ENCODE measurements around the gene DSCAM. TPM values are rescaled to one million over a fixed set of nuclear protein-coding genes. Genes with fewer than 3 reads are reported as not detected.

DSCAM gene
- polyA plus RNA-seq, 3 donors: not detected

DNA sequence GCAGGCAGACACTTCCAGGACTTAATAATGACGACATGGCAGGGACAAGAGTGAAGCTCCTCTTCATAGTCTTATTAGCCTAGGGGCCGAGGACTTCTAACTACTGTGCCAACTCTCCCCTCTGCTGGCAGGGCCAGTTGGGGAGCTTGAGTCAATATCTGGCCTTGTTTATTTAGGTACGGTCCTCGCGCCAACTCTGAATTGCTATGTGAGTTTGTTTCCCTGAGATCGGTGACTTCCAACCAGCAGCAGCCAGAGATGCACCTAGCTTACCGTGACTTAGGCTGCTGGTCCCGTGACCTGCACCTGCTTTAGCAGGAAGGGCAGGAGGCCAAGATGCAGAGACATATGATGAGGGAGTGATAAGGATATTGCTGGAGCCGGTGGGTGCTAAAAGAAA, 528.6 kb downstream of the DSCAM start:
- H3K4me1 Mint-ChIP-seq: no peaks in the 10 kb centered on the region
- H3K9ac ChIP-seq (ENCODE audit: insufficient read depth, low read length, poor library complexity, severe bottlenecking): no peak overlapping the region

DNA sequence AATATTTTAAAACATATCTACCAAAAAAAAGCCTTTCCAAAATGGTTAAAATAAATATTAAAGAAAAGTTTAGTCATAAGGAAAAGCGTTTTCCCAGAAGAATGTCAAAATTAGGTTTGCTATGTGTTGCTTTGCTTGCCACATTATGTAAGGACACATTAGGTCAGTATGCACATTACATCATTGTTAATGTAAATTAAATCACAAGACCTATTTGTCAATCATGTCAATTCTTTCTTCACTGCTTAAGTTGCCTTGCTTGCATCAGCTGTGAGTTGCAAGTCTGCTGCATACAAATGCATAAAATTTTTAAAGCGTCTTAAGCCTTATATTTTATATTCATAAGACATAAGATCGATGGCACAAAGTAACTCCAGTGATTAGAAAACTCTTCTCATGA, 530.9 kb downstream of the DSCAM start:
- Histone ChIP-seq H3K9me3 (replicated peaks in 1 of 2; ENCODE audit: control insufficient read depth in 1 of 2, insufficient read depth in 1 of 2, low read length in 2 of 2) (peaks cover 6% of the 10 kb centered on the region in 2 donors), H3K27ac (ENCODE audit: low read depth in 1 of 2, low read length in 2 of 2) (no peak overlapping the region), H4K20me1 (ENCODE audit: insufficient read depth, low read length) (no peaks in the 10 kb centered on the region), H3K79me2 (ENCODE audit: insufficient read depth, low read length) (no peaks in the 10 kb centered on the region), H3K4me2 (replicated peaks; ENCODE audit: extremely low read depth, low read length, poor library complexity, severe bottlenecking) (no peak overlapping the region), H3K27me3 (ENCODE audit: control insufficient read depth in 2 of 2, insufficient read depth in 2 of 2, low read length in 2 of 2) (no peaks in the 10 kb centered on the region), H2AFZ (ENCODE audit: insufficient read depth, low read depth, low read length, poor library complexity, severe bottlenecking) (no peak overlapping the region), H3K4me1 (ENCODE audit: control insufficient read depth in 1 of 2, insufficient read depth in 2 of 2, low read length in 2 of 2) (no peaks in the 10 kb centered on the region), H3K4me3 (replicated peaks in 1 of 3; ENCODE audit: low read depth in 2 of 3, low read length in 3 of 3) (no peak overlapping the region), H3K36me3 (replicated peaks in 1 of 2; ENCODE audit: control insufficient read depth in 1 of 2, insufficient read depth in 2 of 2, low read length in 2 of 2) (no peaks in the 10 kb centered on the region), H3K9ac (ENCODE audit: insufficient read depth, low read length, poor library complexity, severe bottlenecking) (no peak overlapping the region)
- Mint-ChIP-seq H3K4me1 (no peaks in the 10 kb centered on the region), H3K27ac (no peak overlapping the region), H3K36me3 (no peaks in the 10 kb centered on the region), H3K4me3 (no peak overlapping the region), H3K27me3 (ENCODE audit: low read depth in 3 of 3) (peaks cover 0 to 2% (median 1%) of the 10 kb centered on the region in 3 donors), H3K9me3 (peaks cover 0 to 13% (median 5%) of the 10 kb centered on the region in 7 donors)
- no peak for DNase-seq
- WGBS (ENCODE audit: insufficient coverage): no CpG with 5 or more reads among the region's 3 CpGs
- TF ChIP-seq, protein P1, sequence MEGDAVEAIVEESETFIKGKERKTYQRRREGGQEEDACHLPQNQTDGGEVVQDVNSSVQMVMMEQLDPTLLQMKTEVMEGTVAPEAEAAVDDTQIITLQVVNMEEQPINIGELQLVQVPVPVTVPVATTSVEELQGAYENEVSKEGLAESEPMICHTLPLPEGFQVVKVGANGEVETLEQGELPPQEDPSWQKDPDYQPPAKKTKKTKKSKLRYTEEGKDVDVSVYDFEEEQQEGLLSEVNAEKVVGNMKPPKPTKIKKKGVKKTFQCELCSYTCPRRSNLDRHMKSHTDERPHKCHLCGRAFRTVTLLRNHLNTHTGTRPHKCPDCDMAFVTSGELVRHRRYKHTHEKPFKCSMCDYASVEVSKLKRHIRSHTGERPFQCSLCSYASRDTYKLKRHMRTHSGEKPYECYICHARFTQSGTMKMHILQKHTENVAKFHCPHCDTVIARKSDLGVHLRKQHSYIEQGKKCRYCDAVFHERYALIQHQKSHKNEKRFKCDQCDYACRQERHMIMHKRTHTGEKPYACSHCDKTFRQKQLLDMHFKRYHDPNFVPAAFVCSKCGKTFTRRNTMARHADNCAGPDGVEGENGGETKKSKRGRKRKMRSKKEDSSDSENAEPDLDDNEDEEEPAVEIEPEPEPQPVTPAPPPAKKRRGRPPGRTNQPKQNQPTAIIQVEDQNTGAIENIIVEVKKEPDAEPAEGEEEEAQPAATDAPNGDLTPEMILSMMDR (IDR thresholded peaks at IDR 0.05): no peak
- intact Hi-C loops (cut with micrococcal nuclease): no loop called here

More for the DNA sequence above, 528.6 kb downstream of the DSCAM start:
- Mint-ChIP-seq H3K27ac (no peak overlapping the region), H3K36me3 (no peaks in the 10 kb centered on the region), H3K9me3 (peaks cover 0 to 14% (median 7%) of the 10 kb centered on the region in 7 donors), H3K4me3 (no peak overlapping the region), H3K27me3 (ENCODE audit: low read depth in 3 of 3) (peaks cover 1 to 2% (median 2%) of the 10 kb centered on the region in 3 donors)
- H3K79me2 ChIP-seq (ENCODE audit: insufficient read depth, low read length): no peaks in the 10 kb centered on the region
- intact Hi-C loops (cut with micrococcal nuclease): no loop called here
- TF ChIP-seq, protein P1 (IDR thresholded peaks at IDR 0.05): no peak
- no peaks in the 10 kb centered on the region for H4K20me1 ChIP-seq (ENCODE audit: insufficient read depth, low read length)
- WGBS (ENCODE audit: insufficient coverage): 96% methylated on average over 3 of the region's 9 CpGs
- no peaks in the 10 kb centered on the region for H3K27me3 ChIP-seq (ENCODE audit: control insufficient read depth in 2 of 2, insufficient read depth in 2 of 2, low read length in 2 of 2)
- H3K4me2 ChIP-seq (replicated peaks; ENCODE audit: extremely low read depth, low read length, poor library complexity, severe bottlenecking): no peak overlapping the region
- H3K4me3 ChIP-seq (replicated peaks in 1 of 3; ENCODE audit: low read depth in 2 of 3, low read length in 3 of 3): no peak overlapping the region
- no peaks in the 10 kb centered on the region for H3K36me3 ChIP-seq (replicated peaks in 1 of 2; ENCODE audit: control insufficient read depth in 1 of 2, insufficient read depth in 2 of 2, low read length in 2 of 2)
- no peak for DNase-seq
- H3K9me3 ChIP-seq (replicated peaks in 1 of 2; ENCODE audit: control insufficient read depth in 1 of 2, insufficient read depth in 1 of 2, low read length in 2 of 2): peaks cover 8 to 11% of the 10 kb centered on the region in 2 donors
- H2AFZ ChIP-seq (ENCODE audit: insufficient read depth, low read depth, low read length, poor library complexity, severe bottlenecking): no peak overlapping the region
- H3K27ac ChIP-seq (ENCODE audit: low read depth in 1 of 2, low read length in 2 of 2): no peak overlapping the region
- H3K4me1 ChIP-seq (ENCODE audit: control insufficient read depth in 1 of 2, insufficient read depth in 2 of 2, low read length in 2 of 2): no peaks in the 10 kb centered on the region
